ENCODE data around the gene GYPE.
"Not testable (repeated sequence)": the region's sequence is repeated elsewhere in the genome, so short reads cannot be mapped to it uniquely, and the experiment has no call there.

The GYPE gene

GRCh38 chr4:143862716-143863115, 42.6 kb downstream of the GYPE start:
- DNase-seq, result not testable (repeated sequence)

DNA sequence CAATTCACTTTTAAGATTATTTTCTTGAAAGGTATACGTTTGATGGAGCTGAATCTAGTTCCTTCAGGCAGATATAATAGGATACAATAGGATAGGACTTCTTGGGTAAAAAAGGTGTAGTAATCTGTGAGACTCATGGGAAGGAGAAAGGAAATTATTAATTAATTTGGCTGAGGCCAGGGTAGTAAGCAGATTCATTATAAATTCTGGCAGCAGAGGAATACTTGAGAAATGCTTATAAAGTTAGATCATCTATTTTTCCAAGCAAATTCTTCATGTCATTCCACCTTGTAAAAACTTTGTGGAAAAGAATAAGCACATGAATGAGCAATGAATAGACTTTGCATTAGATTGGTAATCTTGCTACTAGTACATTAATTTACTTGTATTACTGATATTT, 46.9 kb downstream of the GYPE start:
- no peak for DNase-seq

DNA sequence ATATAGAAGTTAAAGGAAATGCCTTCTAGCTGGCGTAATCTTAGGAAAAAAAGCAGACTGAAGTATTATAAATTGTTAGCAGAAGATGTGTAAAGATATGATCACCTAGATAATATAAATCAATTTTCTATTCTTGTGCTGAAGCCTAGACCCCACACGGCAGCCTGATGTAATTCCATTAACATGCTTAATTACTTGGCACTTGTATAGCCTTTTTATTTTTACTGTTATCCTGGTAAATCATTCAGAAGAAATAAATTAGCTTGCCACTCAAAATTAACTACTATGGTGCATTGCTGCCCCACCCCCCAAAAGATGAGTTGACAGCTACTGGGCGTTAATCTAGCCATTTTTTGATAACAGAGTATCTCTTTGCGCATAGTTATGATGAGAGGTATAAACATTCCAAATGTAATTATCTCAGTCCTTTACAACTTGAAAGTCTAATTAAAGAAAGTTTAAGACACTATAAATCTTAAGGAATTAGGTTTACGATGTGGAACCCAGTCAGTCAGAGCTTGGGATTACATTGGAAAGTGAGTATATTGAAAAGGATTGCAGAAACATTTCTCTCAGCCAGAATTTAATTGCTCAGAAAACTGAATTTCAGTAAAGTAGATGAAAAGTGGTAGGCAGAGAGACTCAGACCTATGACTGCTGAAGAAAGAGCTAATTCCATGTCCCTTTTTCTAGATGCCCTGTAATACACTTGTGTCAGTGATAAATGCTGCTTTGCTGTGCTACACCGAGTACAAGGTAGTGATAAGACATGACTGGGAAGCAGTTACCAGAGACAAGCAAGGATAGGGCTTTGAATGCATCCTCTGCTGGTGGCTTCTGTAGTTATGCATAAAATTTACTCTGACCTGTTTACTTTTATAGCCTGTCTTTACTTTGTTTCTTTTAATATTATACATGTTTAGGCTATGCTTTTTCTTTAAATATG, 47.7 kb downstream of the GYPE start:
- DNase-seq, result not testable (repeated sequence)

GRCh38 chr4:143856017-143856557, 49.3 kb downstream of the GYPE start:
- not testable (repeated sequence) for DNase-seq

DNA sequence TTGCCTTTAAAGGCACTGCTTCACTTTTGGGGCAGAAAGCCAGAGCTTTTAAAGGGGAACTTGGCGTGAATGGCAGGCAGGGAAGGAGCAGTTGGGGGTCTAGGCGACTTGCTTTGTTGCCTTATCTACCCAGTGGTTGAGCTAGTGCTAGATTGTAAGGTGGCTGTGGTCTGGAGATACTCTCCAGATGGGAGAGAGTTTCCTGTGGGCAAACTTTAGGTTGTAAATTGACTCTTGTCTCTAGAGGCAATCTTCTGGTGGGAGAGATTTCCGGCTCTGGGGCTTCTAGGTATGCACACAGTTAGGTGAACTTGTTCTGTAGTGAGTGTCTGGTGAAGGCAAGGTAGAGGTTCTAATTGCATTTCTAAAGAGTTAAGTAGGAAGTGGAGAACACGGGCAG, 50.7 kb downstream of the GYPE start:
- not testable (repeated sequence) for DNase-seq

- DNase-seq, result not testable (repeated sequence)
Measured at GRCh38 chr4:143849296-143849695, 56.1 kb downstream of the GYPE start.

GRCh38 chr4:143843506-143843832, 61.9 kb downstream of the GYPE start:
- not testable (repeated sequence) for DNase-seq

GRCh38 chr4:143842624-143843505, 62.5 kb downstream of the GYPE start:
- not testable (repeated sequence) for DNase-seq

GRCh38 chr4:143839413-143839812, 65.9 kb downstream of the GYPE start:
- not testable (repeated sequence) for DNase-seq

- not testable (repeated sequence) for DNase-seq
Measured at GRCh38 chr4:143834196-143834595, 71.2 kb downstream of the GYPE start.

DNA sequence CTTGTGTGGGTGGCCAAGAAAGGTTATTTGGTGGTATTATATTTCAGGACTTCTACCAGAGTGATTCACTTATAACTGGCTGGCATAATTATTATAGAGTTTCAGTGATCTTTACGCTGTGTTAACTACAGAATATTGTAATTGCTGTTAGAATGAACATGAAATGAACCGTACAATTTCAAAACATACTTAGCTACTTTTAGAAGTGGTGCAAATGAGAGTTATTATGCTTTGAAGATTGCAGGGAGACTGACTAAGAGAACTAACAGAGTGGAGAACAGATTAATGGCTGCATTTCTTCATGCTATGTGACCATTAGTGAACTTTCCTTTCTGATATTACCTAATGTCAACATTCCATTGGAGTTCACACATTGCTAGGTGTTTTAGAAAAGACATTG, 71.7 kb downstream of the GYPE start:
- DNase-seq, result not testable (repeated sequence)

DNA sequence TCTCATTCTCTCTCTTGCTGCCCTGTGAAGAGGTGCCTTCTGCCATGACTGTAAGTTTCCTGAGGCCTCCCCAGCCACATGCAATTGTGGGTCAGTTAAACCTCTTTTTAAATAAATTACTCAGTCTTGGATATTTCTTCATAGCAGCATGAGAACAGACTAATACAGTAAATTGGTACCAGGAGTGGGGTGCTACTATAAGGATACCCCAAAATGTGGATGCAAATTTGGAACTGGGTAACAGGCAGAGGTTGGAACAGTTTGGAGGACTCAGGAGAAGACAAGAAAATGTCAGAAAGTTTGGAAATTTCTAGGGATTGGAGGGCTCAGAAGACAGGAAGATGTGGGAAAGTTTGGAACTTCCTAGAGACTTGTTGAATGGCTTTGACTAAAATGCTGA, 74.8 kb downstream of the GYPE start:
- not testable (repeated sequence) for DNase-seq

DNA sequence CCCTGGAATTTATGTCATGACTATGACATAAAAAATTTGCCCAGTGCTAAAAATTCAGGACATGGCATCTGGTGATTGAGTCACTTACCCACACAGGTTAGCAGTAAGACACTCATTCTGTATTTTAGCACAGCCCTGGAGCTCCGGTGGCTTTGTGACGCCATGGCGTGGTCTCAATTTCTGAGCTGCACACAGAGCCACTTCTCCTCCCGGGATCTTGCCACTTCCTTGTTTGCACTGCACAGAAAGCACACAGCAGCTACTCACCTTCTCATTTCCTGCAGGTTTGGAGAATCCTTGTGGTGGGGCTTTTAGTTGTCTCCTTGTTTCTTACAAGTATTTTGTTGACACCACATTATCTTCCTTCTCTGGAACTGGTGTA, 76.1 kb downstream of the GYPE start:
- not testable (repeated sequence) for DNase-seq
